ENCODE measurements around the gene ST6GALNAC4. TPM values are rescaled to one million over a fixed set of nuclear protein-coding genes. Genes with fewer than 3 reads are reported as not detected.

ST6GALNAC4 gene
- total RNA-seq, 1 experiment from 2014 or later: 15.4 TPM

GRCh38 chr9:127860779-127861178 lies 56.1 kb downstream of the ST6GALNAC4 start:
- H2AFZ ChIP-seq (ENCODE audit: low read length): no peak overlapping the region
- H3K9ac ChIP-seq (ENCODE audit: extremely low read depth, insufficient read length, low read length): no peak overlapping the region
- no peak overlapping the region for H2BK120ac ChIP-seq (ENCODE audit: low read depth, low read length, poor library complexity, severe bottlenecking)
- no peak overlapping the region for H4K91ac ChIP-seq (ENCODE audit: insufficient read length, low read depth, low read length)
- no peak for TF ChIP-seq CTCF (conservative IDR thresholded peaks at IDR 0.05)
- H2BK20ac ChIP-seq (ENCODE audit: low read depth, low read length, poor library complexity, severe bottlenecking): no peak overlapping the region
- no peak overlapping the region for H3K56ac ChIP-seq (ENCODE audit: insufficient read length, low read depth, low read length)
- no peak overlapping the region for H3K4me3 Mint-ChIP-seq
- H3K79me1 ChIP-seq (ENCODE audit: insufficient read depth, low read depth, low read length, poor library complexity, severe bottlenecking): no peaks in the 10 kb centered on the region
- no peaks in the 10 kb centered on the region for H3K79me2 ChIP-seq (ENCODE audit: insufficient read depth, low read length)
- no peak overlapping the region for H3K4ac ChIP-seq (ENCODE audit: low read depth, low read length)
- H3K27me3 Mint-ChIP-seq (ENCODE audit: low read depth): no peaks in the 10 kb centered on the region; the same call in none of the 2 replicates
- H3K23ac ChIP-seq (ENCODE audit: insufficient read length, low read depth, low read length): no peak overlapping the region
- H3K9me3 ChIP-seq (ENCODE audit: control insufficient read depth, low read depth, low read length): no peaks in the 10 kb centered on the region
- no CpG with 5 or more reads among the region's 11 CpGs for WGBS (ENCODE audit: extremely low coverage, insufficient read length, low lambda C conversion rate)
- no peak overlapping the region for H3K27ac ChIP-seq (ENCODE audit: insufficient read length, low read depth, low read length)
- H3K9me3 Mint-ChIP-seq: no peaks in the 10 kb centered on the region
- no peak overlapping the region for H4K8ac ChIP-seq (replicated peaks; ENCODE audit: insufficient read length, low read depth, low read length)
- H3T11ph ChIP-seq (ENCODE audit: low read length): no peak overlapping the region
- peaks cover 7 to 12% of the 10 kb centered on the region in 2 experiments for H3K4me1 Mint-ChIP-seq
- H3K27ac Mint-ChIP-seq: no peak overlapping the region; a peak in 2 of 7 replicates
- H3K4me1 ChIP-seq (ENCODE audit: insufficient read depth, low read length): no peaks in the 10 kb centered on the region
- H3K27me3 ChIP-seq (ENCODE audit: insufficient read depth, low read length): no peaks in the 10 kb centered on the region
- H3K18ac ChIP-seq (ENCODE audit: insufficient read length, low read depth, low read length): no peak overlapping the region
- DNase-seq: no peak
- H3K4me2 ChIP-seq (ENCODE audit: insufficient read depth, insufficient read length, low read length): no peak overlapping the region
- H2BK12ac ChIP-seq (ENCODE audit: insufficient read length, low read depth, low read length): no peak overlapping the region
- no peak overlapping the region for H2BK5ac ChIP-seq (ENCODE audit: insufficient read length, low read length)
- no peak overlapping the region for H2AK5ac ChIP-seq (ENCODE audit: insufficient read length, low read length)
- no peak overlapping the region for H2BK15ac ChIP-seq (ENCODE audit: low read depth, low read length)
- no peak overlapping the region for H4K5ac ChIP-seq (ENCODE audit: insufficient read length, low read depth, low read length)
- no peaks in the 10 kb centered on the region for H4K20me1 ChIP-seq (ENCODE audit: control insufficient read depth, insufficient read depth, insufficient read length)
- peaks cover 3% of the 10 kb centered on the region for H3K23me2 ChIP-seq (ENCODE audit: insufficient read length, low read depth, low read length, poor library complexity, severe bottlenecking)
- H3K14ac ChIP-seq (ENCODE audit: insufficient read depth, low read length): no peak overlapping the region
- H3K36me3 Mint-ChIP-seq (ENCODE audit: insufficient read depth in 1 of 3, low read depth in 3 of 3): no peaks in the 10 kb centered on the region; a peak in 1 of 7 replicates

All from H9 (cell line).